Measurements from ENCODE around the gene PLEKHA7. TPM values are rescaled to one million over a fixed set of nuclear protein-coding genes. Genes with fewer than 3 reads are reported as not detected.

The PLEKHA7 gene
- total RNA-seq, 6 donors from 2014 or later, result 27.5 to 87.0 (median 48.6) TPM

- no peak overlapping the region for H3K4me3 ChIP-seq
- WGBS, 2 donors, result 75 to 80% methylated on average over 3 of the region's 3 CpGs
- DNase-seq (no peak), ATAC-seq (ENCODE audit: low FRiP score in 2 of 2) (no peak)
- H3K27ac ChIP-seq, result peak overlapping the region; percentile 2 to 55 (median 39)
- no peaks in the 10 kb centered on the region for H3K9me3 ChIP-seq
- no peaks in the 10 kb centered on the region for H3K36me3 ChIP-seq
- H3K27me3 ChIP-seq, result no peaks in the 10 kb centered on the region
- peaks cover 0 to 41% (median 3%) of the 10 kb centered on the region in 4 donors for H3K4me1 ChIP-seq
- TF ChIP-seq, protein P1, sequence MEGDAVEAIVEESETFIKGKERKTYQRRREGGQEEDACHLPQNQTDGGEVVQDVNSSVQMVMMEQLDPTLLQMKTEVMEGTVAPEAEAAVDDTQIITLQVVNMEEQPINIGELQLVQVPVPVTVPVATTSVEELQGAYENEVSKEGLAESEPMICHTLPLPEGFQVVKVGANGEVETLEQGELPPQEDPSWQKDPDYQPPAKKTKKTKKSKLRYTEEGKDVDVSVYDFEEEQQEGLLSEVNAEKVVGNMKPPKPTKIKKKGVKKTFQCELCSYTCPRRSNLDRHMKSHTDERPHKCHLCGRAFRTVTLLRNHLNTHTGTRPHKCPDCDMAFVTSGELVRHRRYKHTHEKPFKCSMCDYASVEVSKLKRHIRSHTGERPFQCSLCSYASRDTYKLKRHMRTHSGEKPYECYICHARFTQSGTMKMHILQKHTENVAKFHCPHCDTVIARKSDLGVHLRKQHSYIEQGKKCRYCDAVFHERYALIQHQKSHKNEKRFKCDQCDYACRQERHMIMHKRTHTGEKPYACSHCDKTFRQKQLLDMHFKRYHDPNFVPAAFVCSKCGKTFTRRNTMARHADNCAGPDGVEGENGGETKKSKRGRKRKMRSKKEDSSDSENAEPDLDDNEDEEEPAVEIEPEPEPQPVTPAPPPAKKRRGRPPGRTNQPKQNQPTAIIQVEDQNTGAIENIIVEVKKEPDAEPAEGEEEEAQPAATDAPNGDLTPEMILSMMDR (IDR thresholded peaks at IDR 0.05), result no peak
Measured at GRCh38 chr11:16992846-16993245, 21.4 kb downstream of the PLEKHA7 start.

DNA sequence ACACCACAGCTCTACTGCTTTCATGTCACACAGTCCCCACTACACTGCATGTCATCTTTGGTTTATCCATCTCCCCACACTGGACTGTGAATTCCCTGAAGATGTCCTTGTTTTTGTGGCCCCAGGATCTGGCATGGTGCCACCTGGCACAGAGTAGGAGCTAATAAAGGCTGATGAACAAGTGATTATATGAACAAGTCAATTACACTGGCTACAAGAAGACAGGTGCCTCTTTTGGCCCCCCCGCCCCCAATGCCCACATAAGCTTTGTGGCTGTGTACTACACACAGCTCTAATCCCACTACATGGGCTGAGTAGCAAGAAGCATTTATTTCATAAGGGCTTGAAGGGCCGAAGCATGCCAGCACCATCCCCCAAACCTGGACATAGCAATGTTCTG is 24.7 kb downstream of the PLEKHA7 start:
- Histone ChIP-seq H3K4me3 (no peak overlapping the region), H3K27me3 (no peaks in the 10 kb centered on the region), H3K4me1 (peaks cover 3 to 52% (median 18%) of the 10 kb centered on the region in 4 donors), H3K9me3 (no peaks in the 10 kb centered on the region), H3K36me3 (no peaks in the 10 kb centered on the region), H3K27ac (no peak overlapping the region)
- TF ChIP-seq POLR2AphosphoS5 (IDR thresholded peaks at IDR 0.05), result no peak
- TF ChIP-seq, protein P1 (IDR thresholded peaks at IDR 0.05), result no peak
- no peak for TF ChIP-seq EP300 (IDR thresholded peaks at IDR 0.05)
- no peak for TF ChIP-seq POLR2A (IDR thresholded peaks at IDR 0.05)
- ATAC-seq (ENCODE audit: low FRiP score in 2 of 2) (no peak), DNase-seq (no peak)
- 82 to 87% methylated on average over 2 of the region's 2 CpGs for WGBS, 2 donors

DNA sequence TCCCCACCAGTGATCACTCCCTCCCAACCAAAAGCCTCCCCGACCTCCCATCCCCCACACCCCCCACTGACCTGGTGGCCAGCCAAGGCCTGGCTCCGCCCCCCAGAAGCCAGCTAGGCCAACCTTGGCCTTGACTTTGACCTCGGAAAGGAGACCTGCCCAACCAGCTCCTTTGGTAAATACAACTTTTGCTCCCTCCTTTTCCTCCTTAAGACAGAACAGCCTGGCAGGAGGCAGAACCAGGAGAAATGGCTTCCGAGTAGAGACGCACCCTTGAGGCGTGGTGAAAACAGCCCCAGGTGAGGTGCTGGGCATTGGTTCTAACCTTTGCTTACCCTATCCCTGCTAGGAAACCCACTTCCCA is 27.0 kb downstream of the PLEKHA7 start:
- ATAC-seq (ENCODE audit: low FRiP score in 2 of 2) (peak; percentile 27 to 65), DNase-seq (peak; percentile 26 to 72)

DNA sequence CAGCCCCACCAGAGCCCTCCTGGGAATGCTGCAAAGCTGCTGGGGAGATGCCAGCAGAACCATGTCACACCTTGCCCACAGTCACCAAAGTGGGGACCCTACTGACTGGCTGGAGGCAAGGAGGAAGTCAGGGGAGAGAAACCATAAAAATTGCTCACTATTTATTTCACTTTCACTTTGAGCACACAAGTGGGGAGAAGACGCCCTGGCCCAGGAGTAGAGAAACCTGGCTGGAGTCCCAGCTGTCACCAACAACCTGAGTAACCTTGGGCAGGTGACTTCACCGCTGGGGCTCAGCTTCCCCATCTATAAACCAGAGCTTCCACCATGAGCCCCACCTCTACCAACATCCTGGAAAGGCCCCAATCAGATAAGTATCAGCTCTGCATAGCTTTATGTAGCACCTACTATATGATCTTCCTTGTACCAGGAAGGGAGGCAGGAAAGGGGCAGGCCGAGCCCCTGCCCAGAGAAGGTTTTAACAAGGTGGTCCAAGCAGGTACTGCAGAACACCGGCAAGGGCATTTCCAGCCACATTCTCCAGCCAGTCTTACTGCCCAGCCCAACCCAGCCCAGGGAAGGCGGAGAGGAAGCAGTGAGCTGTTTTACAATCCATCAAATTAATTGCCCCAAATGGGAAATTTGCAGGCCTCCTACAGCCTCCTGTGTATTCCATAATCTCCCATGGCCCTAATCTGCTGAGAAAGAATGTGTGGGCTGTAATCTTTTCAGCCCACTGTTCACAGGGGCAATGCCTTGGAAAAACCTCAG is 27.6 kb downstream of the PLEKHA7 start:
- TF ChIP-seq EP300 (IDR thresholded peaks at IDR 0.05), result no peak
- TF ChIP-seq, protein P1 (IDR thresholded peaks at IDR 0.05), result peak in 2 of 6 experiments; percentile 11 to 22
- WGBS, 2 donors, result 24 to 36% methylated on average over 4 to 5 of the region's 5 CpGs
- H3K4me1 ChIP-seq, result peaks cover 3 to 54% (median 19%) of the 10 kb centered on the region in 4 donors
- DNase-seq, result peak in 1 of 2 donors; percentile 92
- H3K27ac ChIP-seq, result peak overlapping the region; percentile 50 to 80 (median 64)
- H3K36me3 ChIP-seq, result no peaks in the 10 kb centered on the region
- no peaks in the 10 kb centered on the region for H3K27me3 ChIP-seq
- peak; percentile 47 to 70 for ATAC-seq (ENCODE audit: low FRiP score in 2 of 2)
- no peaks in the 10 kb centered on the region for H3K9me3 ChIP-seq
- no peak overlapping the region for H3K4me3 ChIP-seq

More for the DNA sequence above, 27.0 kb downstream of the PLEKHA7 start:
- no peaks in the 10 kb centered on the region for H3K27me3 ChIP-seq
- H3K4me3 ChIP-seq, result peak overlapping the region in 1 of 4 donors; percentile 18
- H3K36me3 ChIP-seq, result no peaks in the 10 kb centered on the region
- TF ChIP-seq EP300 (IDR thresholded peaks at IDR 0.05) (no peak), POLR2A (IDR thresholded peaks at IDR 0.05) (peak in 1 of 4 donors; percentile 31), POLR2AphosphoS5 (IDR thresholded peaks at IDR 0.05) (peak in 1 of 2 donors; percentile 20)
- TF ChIP-seq, protein P1 (IDR thresholded peaks at IDR 0.05), result no peak
- H3K4me1 ChIP-seq, result peaks cover 3 to 48% (median 16%) of the 10 kb centered on the region in 4 donors
- WGBS, 2 donors, result 46 to 50% methylated on average over 4 to 6 of the region's 6 CpGs
- H3K9me3 ChIP-seq, result no peaks in the 10 kb centered on the region
- H3K27ac ChIP-seq, result peak overlapping the region; percentile 7 to 80 (median 63)

- Histone ChIP-seq H3K36me3 (no peaks in the 10 kb centered on the region), H3K27me3 (no peaks in the 10 kb centered on the region), H3K27ac (peak overlapping the region in 1 of 4 donors; percentile 80), H3K4me1 (peaks cover 8 to 62% (median 24%) of the 10 kb centered on the region in 4 donors), H3K9me3 (no peaks in the 10 kb centered on the region), H3K4me3 (no peak overlapping the region)
- DNase-seq, result peak in 1 of 2 donors; percentile 61
- 55 to 75% methylated on average over 4 of the region's 4 CpGs for WGBS, 2 donors
- no peak for ATAC-seq (ENCODE audit: low FRiP score in 2 of 2)
- no peak for TF ChIP-seq POLR2A (IDR thresholded peaks at IDR 0.05)
- TF ChIP-seq, protein P1 (IDR thresholded peaks at IDR 0.05), result no peak
- TF ChIP-seq EP300 (IDR thresholded peaks at IDR 0.05), result no peak
- no peak for TF ChIP-seq POLR2AphosphoS5 (IDR thresholded peaks at IDR 0.05)
Measured at GRCh38 chr11:16985297-16985696, 28.9 kb downstream of the PLEKHA7 start.

All from upper lobe of left lung (tissue), 6 donors.